NOMO-1 treated with dmso at 0.1 percent for 144 hours (cell line): ENCODE measurements around the gene GHDC.
"Not testable (repeated sequence)": the region's sequence is repeated elsewhere in the genome, so short reads cannot be mapped to it uniquely, and the experiment has no call there.

ENCODE experiments used
- DNase-seq: peaks from one replicate; lab custom pipeline; 2025; ENCODE audit not compliant: unreplicated experiment; lab: John Stamatoyannopoulos, UW

The GHDC gene

GRCh38 chr17:42159796-42160530 lies 34.3 kb downstream of the GHDC start:
- DNase-seq, result no peak

- no peak for DNase-seq
These were observed 38.7 kb downstream of the GHDC start for GRCh38 chr17:42155614-42156045.

- peak; percentile 38 for DNase-seq
These were observed 40.2 kb downstream of the GHDC start for GRCh38 chr17:42153919-42154742.

- no peak for DNase-seq
These were observed 47.2 kb downstream of the GHDC start for GRCh38 chr17:42146911-42147607.

GRCh38 chr17:42143138-42143537 lies 51.2 kb downstream of the GHDC start:
- DNase-seq, result not testable (repeated sequence)

GRCh38 chr17:42142371-42142896 lies 51.9 kb downstream of the GHDC start:
- no peak for DNase-seq

GRCh38 chr17:42141382-42141781 lies 52.9 kb downstream of the GHDC start:
- no peak for DNase-seq

GRCh38 chr17:42140690-42141089 lies 53.6 kb downstream of the GHDC start:
- DNase-seq, result not testable (repeated sequence)
